Endothelial cell of umbilical vein (primary cell): ENCODE data around the gene NFIC. TPM values are rescaled to one million over a fixed set of nuclear protein-coding genes. Genes with fewer than 3 reads are reported as not detected.

Experiments
- BruUV-seq: library from RNA; stranded (reverse); fragments of 400-500 nt; replicated peaks from 2 replicates; lab custom pipeline; 2021; lab: Mats Ljungman, UMichigan
- CTCF ChIA-PET: fragments of 300-600, 350-600 bp; sonication (Branson Sonifier 250); formaldehyde crosslinking; loops from one replicate; lab custom pipeline; 2021; ENCODE audit warnings: antibody characterized with exemption, inconsistent platforms; lab: Charles Lee
- POLR2A ChIA-PET: fragments of 300-600, 350-600 bp; sonication (Branson Sonifier 250); formaldehyde crosslinking; loops from one replicate; lab custom pipeline; 2021; ENCODE audit warnings: antibody characterized with exemption, inconsistent platforms; lab: Charles Lee
- DNase-seq: peaks from one replicate; pipeline ENCODE4 v3.0.0-alpha.2; 2011; ENCODE audit warnings: low read depth, low spot score
- FAIRE-seq: peaks from 2 replicates; lab custom pipeline; 2011; peaks lifted over from hg19 to GRCh38; lab: Jason Lieb, UNC
- H2AFZ ChIP-seq: 2 replicates; pipeline ENCODE4 v1.6.0; 2012; ENCODE audit warnings: low read depth, low read length, control low read depth, inconsistent platforms
- H3K27ac ChIP-seq: 2 replicates; pipeline ENCODE4 v1.5.1; 2011; ENCODE audit warnings: low read depth, mild to moderate bottlenecking, control low read depth, low read length, moderate library complexity; ENCODE audit not compliant: insufficient read depth
- H3K27me3 ChIP-seq, 2 experiments: 2 replicates each; pipeline versions ENCODE4 v1.6.0 to v1.6.1; 2011; ENCODE audit warnings: low read length in 2 of 2, mixed read lengths in 1 of 2; ENCODE audit not compliant: control insufficient read depth in 2 of 2, insufficient read depth in 2 of 2
- H3K36me3 ChIP-seq, 2 experiments: 2 replicates in 1 of 2; 3 replicates in 1 of 2; pipeline ENCODE4 v1.5.1; 2011; ENCODE audit warnings: low read length in 2 of 2, mild to moderate bottlenecking in 1 of 2, moderate library complexity in 1 of 2; ENCODE audit not compliant: control insufficient read depth in 2 of 2, insufficient read depth in 2 of 2; ENCODE audit errors: extremely low read depth in 1 of 2
- H3K4me1 ChIP-seq: 3 replicates; pipeline ENCODE4 v1.5.1; 2011; ENCODE audit warnings: mild to moderate bottlenecking, low read length; ENCODE audit not compliant: control insufficient read depth, insufficient read depth; ENCODE audit errors: extremely low read depth
- H3K4me2 ChIP-seq: 2 replicates; pipeline ENCODE4 v1.6.1; 2011; ENCODE audit warnings: low read length, control low read depth, mixed read lengths; ENCODE audit not compliant: insufficient read depth
- H3K4me3 ChIP-seq, 3 experiments: fragments of 200-600 bp in 1 of 3; sonication (generic), shearing (Covaris generic) in 1 of 3; replicated peaks in 1 of 3; 2 replicates each; pipeline ENCODE4 v1.5.1; 2011 to 2016; ENCODE audit warnings: control low read depth in 3 of 3, low read length in 3 of 3, mild to moderate bottlenecking in 2 of 3, inconsistent platforms in 1 of 3, low read depth in 1 of 3, moderate library complexity in 1 of 3; ENCODE audit not compliant: insufficient read depth in 1 of 3
- H3K79me2 ChIP-seq: 2 replicates; pipeline ENCODE4 v1.6.0; 2012; ENCODE audit warnings: low read length, inconsistent platforms; ENCODE audit not compliant: control insufficient read depth, insufficient read depth
- H3K9ac ChIP-seq: replicated peaks from 2 replicates; pipeline ENCODE3; 2011; ENCODE audit warnings: low read length, control low read depth; ENCODE audit not compliant: insufficient read depth; ENCODE audit errors: extremely low read depth
- H3K9me1 ChIP-seq: replicated peaks from 3 replicates; pipeline ENCODE4 v1.6.0; 2011; ENCODE audit warnings: mild to moderate bottlenecking, low read length; ENCODE audit not compliant: control insufficient read depth, insufficient read depth; ENCODE audit errors: extremely low read depth
- H3K9me3 ChIP-seq: replicated peaks from 2 replicates; pipeline ENCODE4 v1.5.1; 2012; ENCODE audit warnings: low read length, inconsistent platforms; ENCODE audit not compliant: control insufficient read depth, insufficient read depth
- H4K20me1 ChIP-seq: replicated peaks from 2 replicates; pipeline ENCODE3; 2011; ENCODE audit warnings: mild to moderate bottlenecking, low read length; ENCODE audit not compliant: control insufficient read depth, insufficient read depth; ENCODE audit errors: extremely low read depth
- EZH2 ChIP-seq: IDR thresholded peaks from 2 replicates; pipeline ENCODE4 v1.6.1; 2012; ENCODE audit warnings: borderline replicate concordance, low read depth, mild to moderate bottlenecking, moderate library complexity, low read length, inconsistent platforms; ENCODE audit not compliant: severe bottlenecking
- FOS ChIP-seq: IDR thresholded peaks from 2 replicates; pipeline ENCODE4 v1.6.1; 2011; ENCODE audit warnings: mild to moderate bottlenecking, low read length, moderate library complexity, borderline replicate concordance; ENCODE audit not compliant: insufficient read depth
- GATA2 ChIP-seq: IDR thresholded peaks from 2 replicates; pipeline ENCODE4 v1.7.0; 2011; ENCODE audit warnings: low read depth, mild to moderate bottlenecking, moderate library complexity, mixed read lengths, low read length; ENCODE audit not compliant: insufficient read length, insufficient read depth
- JUN ChIP-seq: IDR thresholded peaks from 2 replicates; pipeline ENCODE4 v1.6.1; 2011; ENCODE audit warnings: borderline replicate concordance, low read depth; ENCODE audit not compliant: insufficient read length, insufficient read depth
- MYC ChIP-seq: IDR thresholded peaks from one replicate; pipeline ENCODE4 v1.6.1; 2011; ENCODE audit warnings: mild to moderate bottlenecking, low read depth, low read length
- POLR2A ChIP-seq: IDR thresholded peaks from 2 replicates; pipeline ENCODE4 v1.6.1; 2012; ENCODE audit warnings: low read depth, mild to moderate bottlenecking, control low read depth, low read length
- POLR2AphosphoS5 ChIP-seq: IDR thresholded peaks from 2 replicates; pipeline ENCODE4 v1.6.1; 2012; ENCODE audit warnings: low read depth, mild to moderate bottlenecking, control low read depth, low read length, moderate library complexity; ENCODE audit not compliant: insufficient read depth
- dilution Hi-C: fragments of 300-500 bp; cut with MboI; formaldehyde crosslinking; loops from one replicate; pipeline ENCODE4 v1.15.0; 2019; ENCODE audit warnings: low sequenced_read_pairs; ENCODE audit not compliant: extremely low pct_ligation_motif_present
- intact Hi-C: fragments of 100-400 bp; cut with micrococcal nuclease; formaldehyde crosslinking; loops from one replicate; pipeline ENCODE4 v1.10.0; 2022
- polyA plus RNA-seq, 4 experiments: library from polyadenylated mRNA; depleted of rRNA in 3 of 4; stranded (reverse) in 3 of 4; unstranded in 1 of 4; fragments of >200 nt; gene quantifications; 2 replicates each; pipeline versions ENCODE4 v1.2.1 to v1.2.3, GENCODE V29; 2011 to 2012; ENCODE audit warnings: missing spikeins in 1 of 4
- total RNA-seq: library from RNA; stranded (reverse); gene quantifications from 2 replicates; pipeline ENCODE4 v1.2.3, GENCODE V29; 2021
- TF ChIP-seq, protein P1 (sequence below), 2 donors: IDR thresholded peaks; 1 replicate in 1 of 2; 2 replicates in 1 of 2; pipeline ENCODE4 v1.5.1; 2011; ENCODE audit warnings: low read length in 2 of 2, mild to moderate bottlenecking in 2 of 2, moderate library complexity in 2 of 2, control low read depth in 1 of 2, inconsistent platforms in 1 of 2, low read depth in 1 of 2; ENCODE audit not compliant: insufficient read depth in 1 of 2; ENCODE audit errors: extremely low read depth in 1 of 2
- TF ChIP-seq, protein P2 (sequence below): IDR thresholded peaks from 2 replicates; pipeline ENCODE4 v1.6.1; 2011; ENCODE audit not compliant: insufficient read depth, insufficient read length

The NFIC gene
- total and polyA plus RNA-seq, 2 donors (not counting 3 experiments of a cell fraction or from before 2014, with no cell fraction given) = 11.4 to 133 TPM

DNA sequence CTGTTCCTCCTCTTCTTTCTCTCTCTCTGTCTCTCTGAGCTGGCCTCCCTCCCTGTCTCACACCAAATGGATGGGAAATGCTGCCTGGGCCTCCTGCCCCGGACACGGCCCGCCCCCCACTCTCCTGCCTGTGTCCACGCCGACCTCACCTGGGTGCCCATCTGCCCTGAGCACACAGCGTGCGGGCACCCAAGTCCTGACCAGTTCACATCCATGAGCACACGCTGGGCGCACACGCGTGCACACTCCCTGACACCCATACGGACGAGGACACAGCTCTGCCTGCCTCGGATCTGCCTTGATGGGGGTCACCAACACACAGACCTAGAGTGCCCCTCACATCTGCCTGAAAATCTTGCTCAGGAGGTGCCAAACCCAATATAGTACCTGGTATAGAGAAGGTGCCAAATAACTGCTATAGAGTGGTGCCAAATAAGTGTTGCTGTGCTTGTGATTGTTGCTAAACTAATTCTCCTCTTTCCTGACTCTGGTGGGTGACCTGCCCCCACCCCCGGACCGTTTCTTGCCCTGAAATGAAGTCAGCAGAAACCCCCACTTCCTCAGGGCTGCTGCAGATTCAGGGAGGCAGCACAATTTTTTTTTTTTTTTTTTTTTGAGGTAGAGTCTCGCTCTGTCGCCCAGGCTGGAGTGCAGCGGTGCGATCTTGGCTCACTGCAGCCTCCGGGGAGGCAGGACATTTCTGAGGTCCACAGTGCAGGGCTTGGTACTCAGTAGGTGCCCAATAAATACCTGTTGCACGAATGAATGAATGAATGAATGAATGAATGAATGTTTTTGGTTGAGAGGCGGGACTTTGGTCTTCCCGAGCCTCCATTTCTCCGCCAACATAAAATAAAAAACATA is 4.6 kb downstream of the NFIC start:
- H3K9me3 ChIP-seq = no peaks in the 10 kb centered on the region
- no peak overlapping the region for H3K27ac ChIP-seq
- H3K27me3 ChIP-seq = no peaks in the 10 kb centered on the region
- CTCF ChIA-PET = no interaction called here
- no peak overlapping the region for H3K9ac ChIP-seq
- dilution Hi-C loops (no loop called here), intact Hi-C loops (no loop called here)
- no peak overlapping the region for H2AFZ ChIP-seq
- H3K4me2 ChIP-seq = no peak overlapping the region
- BruUV-seq = no TSS peak
- no peaks in the 10 kb centered on the region for H4K20me1 ChIP-seq
- H3K36me3 ChIP-seq = no peaks in the 10 kb centered on the region
- peaks cover 89% of the 10 kb centered on the region for H3K79me2 ChIP-seq
- H3K4me1 ChIP-seq = peaks cover 39% of the 10 kb centered on the region
- no peaks in the 10 kb centered on the region for H3K9me1 ChIP-seq
- TF ChIP-seq POLR2A (no peak), FOS (no peak), MYC (no peak), JUN (no peak), EZH2 (no peak), GATA2 (no peak), POLR2AphosphoS5 (no peak)
- TF ChIP-seq, protein P1, sequence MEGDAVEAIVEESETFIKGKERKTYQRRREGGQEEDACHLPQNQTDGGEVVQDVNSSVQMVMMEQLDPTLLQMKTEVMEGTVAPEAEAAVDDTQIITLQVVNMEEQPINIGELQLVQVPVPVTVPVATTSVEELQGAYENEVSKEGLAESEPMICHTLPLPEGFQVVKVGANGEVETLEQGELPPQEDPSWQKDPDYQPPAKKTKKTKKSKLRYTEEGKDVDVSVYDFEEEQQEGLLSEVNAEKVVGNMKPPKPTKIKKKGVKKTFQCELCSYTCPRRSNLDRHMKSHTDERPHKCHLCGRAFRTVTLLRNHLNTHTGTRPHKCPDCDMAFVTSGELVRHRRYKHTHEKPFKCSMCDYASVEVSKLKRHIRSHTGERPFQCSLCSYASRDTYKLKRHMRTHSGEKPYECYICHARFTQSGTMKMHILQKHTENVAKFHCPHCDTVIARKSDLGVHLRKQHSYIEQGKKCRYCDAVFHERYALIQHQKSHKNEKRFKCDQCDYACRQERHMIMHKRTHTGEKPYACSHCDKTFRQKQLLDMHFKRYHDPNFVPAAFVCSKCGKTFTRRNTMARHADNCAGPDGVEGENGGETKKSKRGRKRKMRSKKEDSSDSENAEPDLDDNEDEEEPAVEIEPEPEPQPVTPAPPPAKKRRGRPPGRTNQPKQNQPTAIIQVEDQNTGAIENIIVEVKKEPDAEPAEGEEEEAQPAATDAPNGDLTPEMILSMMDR (IDR thresholded peaks at IDR 0.05; ENCODE audit: extremely low read depth in 1 of 2, insufficient read depth in 1 of 2, low read depth in 1 of 2, low read length in 2 of 2) = no peak
- TF ChIP-seq, protein P2, sequence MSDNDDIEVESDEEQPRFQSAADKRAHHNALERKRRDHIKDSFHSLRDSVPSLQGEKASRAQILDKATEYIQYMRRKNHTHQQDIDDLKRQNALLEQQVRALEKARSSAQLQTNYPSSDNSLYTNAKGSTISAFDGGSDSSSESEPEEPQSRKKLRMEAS = no peak
- FAIRE-seq = no peak
- DNase-seq = no peak
- POLR2A ChIA-PET = interaction anchor here (0.7 kb wide), 1 partner anchor 9 kb away, joined by 4 read pairs; no protein-coding TSS in a partner anchor
- no peak overlapping the region for H3K4me3 ChIP-seq
